Measurements from ENCODE around the gene CNTNAP5. TPM values are rescaled to one million over a fixed set of nuclear protein-coding genes. Genes with fewer than 3 reads are reported as not detected.

Gene CNTNAP5
- total RNA-seq, 1 donor from 2014 or later: not detected

GRCh38 chr2:124514236-124514635 is 489.1 kb downstream of the CNTNAP5 start:
- intact Hi-C loops (cut with micrococcal nuclease): no loop called here
- no peak for TF ChIP-seq CTCF (IDR thresholded peaks at IDR 0.05; ENCODE audit: borderline replicate concordance)
- Histone ChIP-seq H3K27ac (replicated peaks) (no peak overlapping the region), H3K4me3 (no peak overlapping the region), H3K9me3 (replicated peaks) (no peaks in the 10 kb centered on the region), H3K36me3 (no peaks in the 10 kb centered on the region), H3K4me1 (no peaks in the 10 kb centered on the region), H3K27me3 (ENCODE audit: low read depth) (no peaks in the 10 kb centered on the region)
- no peak for DNase-seq

- Histone ChIP-seq H3K36me3 (no peaks in the 10 kb centered on the region), H3K27me3 (ENCODE audit: low read depth) (no peaks in the 10 kb centered on the region), H3K27ac (replicated peaks) (no peak overlapping the region), H3K4me3 (no peak overlapping the region), H3K9me3 (replicated peaks) (no peaks in the 10 kb centered on the region), H3K4me1 (peaks cover 9% of the 10 kb centered on the region)
- no peak for TF ChIP-seq CTCF (IDR thresholded peaks at IDR 0.05; ENCODE audit: borderline replicate concordance)
- DNase-seq: no peak
- intact Hi-C loops (cut with micrococcal nuclease): no loop called here
These were observed 495.9 kb downstream of the CNTNAP5 start for GRCh38 chr2:124520953-124521352.

- Histone ChIP-seq H3K27me3 (ENCODE audit: low read depth) (no peaks in the 10 kb centered on the region), H3K4me1 (peaks cover 9% of the 10 kb centered on the region), H3K4me3 (no peak overlapping the region), H3K27ac (replicated peaks) (no peak overlapping the region), H3K36me3 (no peaks in the 10 kb centered on the region), H3K9me3 (replicated peaks) (no peaks in the 10 kb centered on the region)
- DNase-seq: no peak
- intact Hi-C loops (cut with micrococcal nuclease): no loop called here
- no peak for TF ChIP-seq CTCF (IDR thresholded peaks at IDR 0.05; ENCODE audit: borderline replicate concordance)
These were observed 498.0 kb downstream of the CNTNAP5 start for GRCh38 chr2:124523096-124523495.

GRCh38 chr2:124524155-124524915 is 499.2 kb downstream of the CNTNAP5 start:
- DNase-seq: no peak
- intact Hi-C loops (cut with micrococcal nuclease): no loop called here
- peaks cover 9% of the 10 kb centered on the region for H3K4me1 ChIP-seq
- no peak overlapping the region for H3K4me3 ChIP-seq
- no peak for TF ChIP-seq CTCF (IDR thresholded peaks at IDR 0.05; ENCODE audit: borderline replicate concordance)
- H3K9me3 ChIP-seq (replicated peaks): no peaks in the 10 kb centered on the region
- no peaks in the 10 kb centered on the region for H3K27me3 ChIP-seq (ENCODE audit: low read depth)
- no peak overlapping the region for H3K27ac ChIP-seq (replicated peaks)
- no peaks in the 10 kb centered on the region for H3K36me3 ChIP-seq

- intact Hi-C loops (cut with micrococcal nuclease): no loop called here
- no peak for TF ChIP-seq CTCF (IDR thresholded peaks at IDR 0.05; ENCODE audit: borderline replicate concordance)
- H3K9me3 ChIP-seq (replicated peaks): no peaks in the 10 kb centered on the region
These were observed 501.1 kb downstream of the CNTNAP5 start for GRCh38 chr2:124526221-124526620.

More at GRCh38 chr2:124526221-124526620, 501.1 kb downstream of the CNTNAP5 start:
- H3K27me3 ChIP-seq (ENCODE audit: low read depth): no peaks in the 10 kb centered on the region
- peaks cover 9% of the 10 kb centered on the region for H3K4me1 ChIP-seq
- H3K36me3 ChIP-seq: no peaks in the 10 kb centered on the region
- no peak for DNase-seq
- no peak overlapping the region for H3K27ac ChIP-seq (replicated peaks)
- H3K4me3 ChIP-seq: no peak overlapping the region
